B cell (primary cell): Measurements from ENCODE around the gene RGS7. TPM values are rescaled to one million over a fixed set of nuclear protein-coding genes. Genes with fewer than 3 reads are reported as not detected.

Experiments used
- ATAC-seq: fragments of 200-7000 bp; cut with Tn5 transposase; one replicate; pipeline ENCODE4 v1.10.0; 2021; ENCODE audit warnings: low read depth, mild to moderate bottlenecking, moderate number of reproducible peaks, moderate library complexity
- CTCF ChIA-PET: fragments of 350-600 bp; sonication (Branson Sonifier 250); formaldehyde crosslinking; loops from one replicate; lab custom pipeline; 2021; ENCODE audit warnings: antibody characterized with exemption, inconsistent platforms; lab: Charles Lee
- POLR2A ChIA-PET: fragments of 350-600 bp; sonication (Branson Sonifier 250); formaldehyde crosslinking; loops from one replicate; lab custom pipeline; 2021; ENCODE audit warnings: antibody characterized with exemption; lab: Charles Lee
- DNase-seq: peaks from one replicate; pipeline ENCODE4 v3.0.0; 2013
- H2AFZ ChIP-seq: 2 replicates; pipeline ENCODE4 v1.6.1; 2012; ENCODE audit warnings: mild to moderate bottlenecking, low read depth, low read length; ENCODE audit not compliant: insufficient read depth, poor library complexity, severe bottlenecking
- H3K27ac ChIP-seq, 2 donors: 1 replicate in 1 of 2; 2 replicates in 1 of 2; pipeline ENCODE4 v1.5.1; 2012 to 2013; ENCODE audit warnings: low read length in 2 of 2, mild to moderate bottlenecking in 2 of 2, moderate library complexity in 1 of 2
- H3K27me3 ChIP-seq, 4 experiments: fragments of 200-600 bp in 1 of 4; sonication (generic) in 1 of 4; replicated peaks in 1 of 4; 1 replicate in 2 of 4; 2 replicates in 2 of 4; pipeline versions ENCODE4 v1.6.1 to v1.7.0; 2013 to 2016; ENCODE audit warnings: low read length in 3 of 4, mild to moderate bottlenecking in 2 of 4, mixed read lengths in 1 of 4, moderate library complexity in 1 of 4; ENCODE audit not compliant: insufficient read depth in 4 of 4, control insufficient read depth in 3 of 4; ENCODE audit errors: control extremely low read depth in 1 of 4
- H3K36me3 ChIP-seq, 2 experiments: replicated peaks in 1 of 2; 1 replicate in 1 of 2; 2 replicates in 1 of 2; pipeline versions ENCODE4 v1.6.1 to v1.7.1; 2013; ENCODE audit warnings: low read length in 1 of 2; ENCODE audit not compliant: insufficient read depth in 2 of 2, control insufficient read depth in 1 of 2; ENCODE audit errors: control extremely low read depth in 1 of 2, extremely low read depth in 1 of 2
- H3K4me1 ChIP-seq, 2 donors: fragments of 200-600 bp in 1 of 2; sonication (generic) in 1 of 2; 1 replicate in 1 of 2; 2 replicates in 1 of 2; pipeline versions ENCODE4 v1.5.1 to v1.6.1; 2013 to 2017; ENCODE audit warnings: low read length in 2 of 2; ENCODE audit not compliant: control insufficient read depth in 2 of 2, insufficient read depth in 2 of 2
- H3K4me2 ChIP-seq: replicated peaks from 2 replicates; pipeline ENCODE3; 2012; ENCODE audit warnings: mild to moderate bottlenecking, low read depth, low read length; ENCODE audit not compliant: poor library complexity, severe bottlenecking
- H3K4me3 ChIP-seq, 5 experiments: fragments of 200-600 bp in 1 of 5; sonication (generic) in 1 of 5; 1 replicate in 3 of 5; 2 replicates in 2 of 5; pipeline versions ENCODE4 v1.5.1 to v1.7.0; 2011 to 2016; ENCODE audit warnings: low read length in 4 of 5, mild to moderate bottlenecking in 4 of 5, low read depth in 2 of 5, control low read depth in 1 of 5, moderate library complexity in 1 of 5; ENCODE audit not compliant: insufficient read depth in 1 of 5; ENCODE audit errors: control extremely low read depth in 1 of 5, extremely low read depth in 1 of 5
- H3K79me2 ChIP-seq: fragments of 200-600 bp; sonication (generic); one replicate; pipeline ENCODE4 v1.6.0; 2016; ENCODE audit warnings: low read length; ENCODE audit not compliant: control insufficient read depth, insufficient read depth
- H3K9ac ChIP-seq: fragments of 200-600 bp; sonication (generic); 2 replicates; pipeline ENCODE4 v1.6.1; 2017; ENCODE audit warnings: mild to moderate bottlenecking, low read length, moderate library complexity
- H3K9me3 ChIP-seq, 3 donors: one replicate each; pipeline versions ENCODE4 v1.6.1 to v1.7.1; 2013; ENCODE audit warnings: low read length in 2 of 3; ENCODE audit not compliant: control insufficient read depth in 2 of 3, insufficient read depth in 1 of 3; ENCODE audit errors: control extremely low read depth in 1 of 3
- H4K20me1 ChIP-seq: 2 replicates; pipeline ENCODE4 v1.6.0; 2012; ENCODE audit warnings: mild to moderate bottlenecking, low read length; ENCODE audit not compliant: insufficient read depth, control insufficient read depth, poor library complexity, severe bottlenecking
- H3K27ac Mint-ChIP-seq: one replicate; pipeline ENCODE4 v1.8.0; 2021; ENCODE audit warnings: mixed read lengths
- H3K27me3 Mint-ChIP-seq: one replicate; pipeline ENCODE4 v1.8.0; 2021; ENCODE audit warnings: mixed read lengths
- H3K4me1 Mint-ChIP-seq: one replicate; pipeline ENCODE4 v1.8.0; 2021; ENCODE audit warnings: mixed read lengths
- H3K4me3 Mint-ChIP-seq: one replicate; pipeline ENCODE4 v1.8.0; 2021; ENCODE audit warnings: mixed read lengths
- H3K9me3 Mint-ChIP-seq: one replicate; pipeline ENCODE4 v1.8.0; 2022; ENCODE audit warnings: mixed read lengths; ENCODE audit not compliant: insufficient read depth
- CTCF ChIP-seq: fragments of 200-600 bp; IDR thresholded peaks from one replicate; pipeline ENCODE4 v1.8.0; 2022; ENCODE audit warnings: antibody characterized with exemption, mild to moderate bottlenecking
- EZH2 ChIP-seq: IDR thresholded peaks from 2 replicates; pipeline ENCODE4 v1.6.1; 2012; ENCODE audit warnings: borderline replicate concordance, low read depth, mild to moderate bottlenecking, moderate library complexity, low read length; ENCODE audit not compliant: insufficient read depth, poor library complexity, severe bottlenecking
- WGBS: methylation state at CpG from one replicate; pipeline ENCODE4 v1.1.5; 2013; ENCODE audit warnings: missing lambda C conversion rate; ENCODE audit not compliant: insufficient coverage; 5-methylcytosine and 5-hydroxymethylcytosine counted together
- intact Hi-C: fragments of 100-400 bp; cut with micrococcal nuclease; formaldehyde crosslinking; loops from one replicate; pipeline ENCODE4 v1.10.0; 2022
- polyA plus RNA-seq: library from polyadenylated mRNA; depleted of rRNA; stranded (reverse); fragments of >200 nt; gene quantifications from 2 replicates; pipeline ENCODE4 v1.2.3, GENCODE V29; 2012
- total RNA-seq, 2 donors: library from RNA; stranded (reverse); fragments of 120-200 nt in 1 of 2; gene quantifications; 1 replicate in 1 of 2; 2 replicates in 1 of 2; pipeline versions ENCODE4 v1.2.3 to v1.2.4, GENCODE V29; 2013 to 2022

The RGS7 gene
- total and polyA plus RNA-seq, 2 donors (not counting 1 experiment from before 2014, with no cell fraction given), result 0.15 to 1.8 TPM

- H3K27me3 Mint-ChIP-seq, result no peaks in the 10 kb centered on the region
- ChIA-PET CTCF (no interaction called here), POLR2A (no interaction called here)
- Histone ChIP-seq H3K9ac (no peak overlapping the region), H3K27ac (no peak overlapping the region), H4K20me1 (no peaks in the 10 kb centered on the region), H3K27me3 (no peaks in the 10 kb centered on the region), H3K79me2 (no peaks in the 10 kb centered on the region), H3K9me3 (no peaks in the 10 kb centered on the region), H3K4me3 (no peak overlapping the region), H3K4me2 (no peak overlapping the region), H3K36me3 (no peaks in the 10 kb centered on the region), H2AFZ (no peak overlapping the region), H3K4me1 (no peaks in the 10 kb centered on the region)
- intact Hi-C loops, result no loop called here
- TF ChIP-seq EZH2 (no peak), CTCF (no peak)
- H3K4me1 Mint-ChIP-seq, result no peaks in the 10 kb centered on the region
- no peak overlapping the region for H3K27ac Mint-ChIP-seq
- no peak overlapping the region for H3K4me3 Mint-ChIP-seq
- no peaks in the 10 kb centered on the region for H3K9me3 Mint-ChIP-seq
- no peak for DNase-seq
- 72% methylated on average over 2 of the region's 6 CpGs for WGBS
- no peak for ATAC-seq
Measured at GRCh38 chr1:240833075-240833474, 523.9 kb downstream of the RGS7 start.

GRCh38 chr1:240831922-240832321 is 525.1 kb downstream of the RGS7 start:
- Mint-ChIP-seq H3K9me3 (no peaks in the 10 kb centered on the region), H3K27ac (no peak overlapping the region), H3K4me3 (no peak overlapping the region), H3K27me3 (no peaks in the 10 kb centered on the region), H3K4me1 (no peaks in the 10 kb centered on the region)
- Histone ChIP-seq H3K27me3 (no peaks in the 10 kb centered on the region), H3K9ac (no peak overlapping the region), H3K4me2 (no peak overlapping the region), H3K79me2 (no peaks in the 10 kb centered on the region), H4K20me1 (no peaks in the 10 kb centered on the region), H2AFZ (no peak overlapping the region), H3K4me1 (no peaks in the 10 kb centered on the region), H3K27ac (no peak overlapping the region), H3K9me3 (no peaks in the 10 kb centered on the region), H3K36me3 (no peaks in the 10 kb centered on the region), H3K4me3 (no peak overlapping the region)
- no peak for TF ChIP-seq CTCF
- no peak for TF ChIP-seq EZH2
- ChIA-PET POLR2A (no interaction called here), CTCF (interaction anchor here (0.9 kb wide), 1 partner anchor 17 kb away, joined by 3 read pairs; no protein-coding TSS in a partner anchor)
- WGBS, result no CpG with 5 or more reads among the region's 3 CpGs
- DNase-seq, result no peak
- ATAC-seq, result no peak
- intact Hi-C loops, result no loop called here
